SU-DHL-6 (cell line): ENCODE measurements around the gene PLA2G5.

Experiments used
- H2AFZ ChIP-seq: fragments of 200-600 bp; sonication (generic); 2 replicates; pipeline ENCODE4 v1.6.1; 2014; ENCODE audit warnings: low read depth, mild to moderate bottlenecking, moderate library complexity, mixed read lengths, antibody characterized with exemption, low read length; ENCODE audit not compliant: severe bottlenecking
- H3F3A ChIP-seq: fragments of 200-600 bp; shearing (Covaris generic); 2 replicates; pipeline ENCODE4 v1.6.0; 2016; ENCODE audit warnings: antibody characterized with exemption, mild to moderate bottlenecking; ENCODE audit not compliant: insufficient read depth
- H3K27ac ChIP-seq: fragments of 200-600 bp; sonication (generic); 2 replicates; pipeline ENCODE4 v1.5.1; 2016; ENCODE audit warnings: low read depth, mild to moderate bottlenecking, low read length, moderate library complexity, mixed read lengths
- H3K27me3 ChIP-seq: fragments of 200-600 bp; sonication (generic), shearing (Covaris generic); 2 replicates; pipeline ENCODE4 v1.6.0; 2014; ENCODE audit warnings: mild to moderate bottlenecking, low read length
- H3K36me3 ChIP-seq: fragments of 200-600 bp; sonication (generic); 2 replicates; pipeline ENCODE4 v1.6.1; 2014; ENCODE audit warnings: mild to moderate bottlenecking, low read length, mixed read lengths
- H3K4me2 ChIP-seq: fragments of 300-600, 200-600 bp; shearing (Covaris generic), sonication (generic); 2 replicates; pipeline ENCODE4 v1.6.0; 2014; ENCODE audit warnings: low read length, low read depth, mild to moderate bottlenecking; ENCODE audit not compliant: poor library complexity, severe bottlenecking
- H3K4me3 ChIP-seq: fragments of 200-600 bp; sonication (generic); 2 replicates; pipeline ENCODE4 v1.5.1; 2014; ENCODE audit warnings: antibody characterized with exemption, low read length, mild to moderate bottlenecking, mixed read lengths; ENCODE audit not compliant: insufficient read depth, poor library complexity, severe bottlenecking
- H3K79me2 ChIP-seq: fragments of 200-600 bp; sonication (generic); 2 replicates; pipeline ENCODE4 v1.6.1; 2014; ENCODE audit warnings: mild to moderate bottlenecking, low read length, moderate library complexity; ENCODE audit not compliant: insufficient read depth
- H3K9ac ChIP-seq: fragments of 200-600 bp; sonication (generic); 2 replicates; pipeline ENCODE4 v1.7.0; 2014; ENCODE audit warnings: mild to moderate bottlenecking, low read length
- H3K9me2 ChIP-seq: fragments of 200-600 bp; sonication (generic); replicated peaks from 2 replicates; pipeline ENCODE4 v1.6.1; 2014; ENCODE audit warnings: low read length; ENCODE audit not compliant: insufficient read depth
- H3K9me3 ChIP-seq: fragments of 200-600 bp; sonication (generic); 2 replicates; pipeline ENCODE4 v1.6.1; 2014; ENCODE audit warnings: low read length, mixed read lengths; ENCODE audit not compliant: insufficient read depth
- H4K20me1 ChIP-seq: fragments of 200-600 bp; sonication (generic); 2 replicates; pipeline ENCODE4 v1.6.1; 2014; ENCODE audit warnings: low read depth, mild to moderate bottlenecking, antibody characterized with exemption, low read length, moderate library complexity, mixed read lengths
- CTCF ChIP-seq: fragments of 200-600 bp; sonication (generic); IDR thresholded peaks from one replicate; pipeline ENCODE4 v1.5.1; 2017; ENCODE audit warnings: antibody characterized with exemption, mild to moderate bottlenecking, low read length, moderate library complexity; ENCODE audit not compliant: insufficient read depth, poor library complexity, severe bottlenecking
- EZH2phosphoT487 ChIP-seq: fragments of 200-600 bp; sonication (generic), shearing (Covaris generic); conservative IDR thresholded peaks from 2 replicates; pipeline ENCODE4 v1.6.1; 2018; ENCODE audit warnings: mild to moderate bottlenecking, antibody characterized with exemption, low read length, moderate library complexity, mixed read lengths

Gene PLA2G5

GRCh38 chr1:20032425-20032824 is 37.6 kb upstream of the PLA2G5 start:
- Histone ChIP-seq H4K20me1 (no peaks in the 10 kb centered on the region), H3K9ac (no peak overlapping the region), H3K27me3 (no peaks in the 10 kb centered on the region), H3K9me3 (no peaks in the 10 kb centered on the region), H3K9me2 (no peaks in the 10 kb centered on the region; the same call in 1 of the 2 replicates), H2AFZ (no peak overlapping the region), H3K4me2 (no peak overlapping the region), H3K4me3 (no peak overlapping the region), H3K79me2 (no peaks in the 10 kb centered on the region), H3K27ac (no peak overlapping the region), H3F3A (no peaks in the 10 kb centered on the region), H3K36me3 (no peaks in the 10 kb centered on the region)
- TF ChIP-seq CTCF = no peak

- no peak overlapping the region for H3K4me3 ChIP-seq
- TF ChIP-seq EZH2phosphoT487 (no peak), CTCF (no peak)
- H3F3A ChIP-seq = no peaks in the 10 kb centered on the region
- no peaks in the 10 kb centered on the region for H3K27me3 ChIP-seq
- H3K4me2 ChIP-seq = no peak overlapping the region
- H4K20me1 ChIP-seq = no peaks in the 10 kb centered on the region
- H2AFZ ChIP-seq = no peak overlapping the region
- H3K9ac ChIP-seq = no peak overlapping the region
- H3K9me2 ChIP-seq = no peaks in the 10 kb centered on the region; the same call in 1 of the 2 replicates
- no peaks in the 10 kb centered on the region for H3K9me3 ChIP-seq
- H3K36me3 ChIP-seq = no peaks in the 10 kb centered on the region
- H3K27ac ChIP-seq = no peak overlapping the region
- H3K79me2 ChIP-seq = no peaks in the 10 kb centered on the region
Measured at GRCh38 chr1:20033420-20033819, 36.6 kb upstream of the PLA2G5 start.

- Histone ChIP-seq H3K36me3 (no peaks in the 10 kb centered on the region), H3F3A (no peaks in the 10 kb centered on the region), H3K4me3 (no peak overlapping the region), H3K4me2 (no peak overlapping the region), H3K9me2 (no peaks in the 10 kb centered on the region; the same call in 1 of the 2 replicates), H3K79me2 (no peaks in the 10 kb centered on the region), H2AFZ (no peak overlapping the region), H3K27ac (no peak overlapping the region), H3K27me3 (no peaks in the 10 kb centered on the region), H3K9me3 (no peaks in the 10 kb centered on the region), H4K20me1 (no peaks in the 10 kb centered on the region), H3K9ac (no peak overlapping the region)
- TF ChIP-seq EZH2phosphoT487 (no peak), CTCF (no peak)
Measured at GRCh38 chr1:20035114-20035513, 34.9 kb upstream of the PLA2G5 start.

- Histone ChIP-seq H3K27me3 (no peaks in the 10 kb centered on the region), H3K9me2 (no peaks in the 10 kb centered on the region), H3K79me2 (no peaks in the 10 kb centered on the region), H3K4me3 (no peak overlapping the region), H3K9ac (no peak overlapping the region), H3K4me2 (no peak overlapping the region), H3K36me3 (no peaks in the 10 kb centered on the region), H3K27ac (no peak overlapping the region), H3F3A (no peaks in the 10 kb centered on the region), H2AFZ (no peak overlapping the region), H4K20me1 (no peaks in the 10 kb centered on the region), H3K9me3 (no peaks in the 10 kb centered on the region)
- TF ChIP-seq EZH2phosphoT487 (no peak), CTCF (no peak)
Measured at GRCh38 chr1:20037877-20038276, 32.1 kb upstream of the PLA2G5 start.
